ENCODE data around the gene KIAA1671.

KIAA1671 gene

GRCh38 chr22:25165785-25166184, 213.3 kb downstream of the KIAA1671 start:
- Histone ChIP-seq H3K4me1 (ENCODE audit: insufficient read depth, low read length, poor library complexity, severe bottlenecking) (no peaks in the 10 kb centered on the region), H4K20me1 (ENCODE audit: insufficient read depth, low read length, poor library complexity, severe bottlenecking) (no peaks in the 10 kb centered on the region), H3K4me2 (ENCODE audit: low read depth, low read length, poor library complexity, severe bottlenecking) (no peak overlapping the region), H3F3A (ENCODE audit: low read depth) (no peaks in the 10 kb centered on the region), H3K36me3 (ENCODE audit: insufficient read depth, low read length) (no peaks in the 10 kb centered on the region), H3K9me3 (ENCODE audit: insufficient read depth, low read depth, low read length) (no peaks in the 10 kb centered on the region), H3K9ac (ENCODE audit: low read depth, low read length, poor library complexity, severe bottlenecking) (no peak overlapping the region), H3K27me3 (ENCODE audit: insufficient read depth, low read length, poor library complexity, severe bottlenecking) (no peaks in the 10 kb centered on the region), H3K79me2 (ENCODE audit: insufficient read depth, low read length) (no peaks in the 10 kb centered on the region), H3K4me3 (ENCODE audit: low read length, poor library complexity, severe bottlenecking) (no peak overlapping the region), H3K9me2 (replicated peaks; ENCODE audit: low read depth, low read length) (no peaks in the 10 kb centered on the region), H2AFZ (ENCODE audit: low read length) (no peak overlapping the region)
- TF ChIP-seq EZH2phosphoT487 (IDR thresholded peaks at IDR 0.05; ENCODE audit: borderline replicate concordance) (no peak), CTCF (conservative IDR thresholded peaks at IDR 0.05; ENCODE audit: low read length) (no peak)

- Histone ChIP-seq H4K20me1 (ENCODE audit: insufficient read depth, low read length, poor library complexity, severe bottlenecking) (no peaks in the 10 kb centered on the region), H3K36me3 (ENCODE audit: insufficient read depth, low read length) (no peaks in the 10 kb centered on the region), H3F3A (ENCODE audit: low read depth) (no peaks in the 10 kb centered on the region), H3K4me1 (ENCODE audit: insufficient read depth, low read length, poor library complexity, severe bottlenecking) (no peaks in the 10 kb centered on the region), H3K4me2 (ENCODE audit: low read depth, low read length, poor library complexity, severe bottlenecking) (no peak overlapping the region), H3K4me3 (ENCODE audit: low read length, poor library complexity, severe bottlenecking) (no peak overlapping the region), H3K79me2 (ENCODE audit: insufficient read depth, low read length) (no peaks in the 10 kb centered on the region), H2AFZ (ENCODE audit: low read length) (no peak overlapping the region), H3K9me2 (replicated peaks; ENCODE audit: low read depth, low read length) (no peaks in the 10 kb centered on the region), H3K27me3 (ENCODE audit: insufficient read depth, low read length, poor library complexity, severe bottlenecking) (no peaks in the 10 kb centered on the region), H3K9me3 (ENCODE audit: insufficient read depth, low read depth, low read length) (no peaks in the 10 kb centered on the region), H3K9ac (ENCODE audit: low read depth, low read length, poor library complexity, severe bottlenecking) (no peak overlapping the region)
- TF ChIP-seq CTCF (conservative IDR thresholded peaks at IDR 0.05; ENCODE audit: low read length) = no peak
- no peak for TF ChIP-seq EZH2phosphoT487 (IDR thresholded peaks at IDR 0.05; ENCODE audit: borderline replicate concordance)
Measured at GRCh38 chr22:25166266-25167040, 213.9 kb downstream of the KIAA1671 start.

GRCh38 chr22:25167082-25167481, 214.6 kb downstream of the KIAA1671 start:
- Histone ChIP-seq H3K9ac (ENCODE audit: low read depth, low read length, poor library complexity, severe bottlenecking) (no peak overlapping the region), H3K27me3 (ENCODE audit: insufficient read depth, low read length, poor library complexity, severe bottlenecking) (no peaks in the 10 kb centered on the region), H3F3A (ENCODE audit: low read depth) (no peaks in the 10 kb centered on the region), H3K36me3 (ENCODE audit: insufficient read depth, low read length) (no peaks in the 10 kb centered on the region), H3K4me1 (ENCODE audit: insufficient read depth, low read length, poor library complexity, severe bottlenecking) (no peaks in the 10 kb centered on the region), H3K9me3 (ENCODE audit: insufficient read depth, low read depth, low read length) (no peaks in the 10 kb centered on the region), H2AFZ (ENCODE audit: low read length) (no peak overlapping the region), H3K4me3 (ENCODE audit: low read length, poor library complexity, severe bottlenecking) (no peak overlapping the region), H4K20me1 (ENCODE audit: insufficient read depth, low read length, poor library complexity, severe bottlenecking) (no peaks in the 10 kb centered on the region), H3K79me2 (ENCODE audit: insufficient read depth, low read length) (no peaks in the 10 kb centered on the region), H3K4me2 (ENCODE audit: low read depth, low read length, poor library complexity, severe bottlenecking) (no peak overlapping the region), H3K9me2 (replicated peaks; ENCODE audit: low read depth, low read length) (no peaks in the 10 kb centered on the region)
- TF ChIP-seq EZH2phosphoT487 (IDR thresholded peaks at IDR 0.05; ENCODE audit: borderline replicate concordance) (no peak), CTCF (conservative IDR thresholded peaks at IDR 0.05; ENCODE audit: low read length) (no peak)

Data from Loucy (cell line).